Upper lobe of left lung (tissue), 4 donors: ENCODE results near the gene REEP5.

ENCODE experiments used
- POLR2A ChIP-seq, 4 donors: fragments of 450-650 bp; IDR thresholded peaks; one replicate each; pipeline ENCODE4 v1.5.1; 2016 to 2017; ENCODE audit warnings: antibody characterized with exemption in 4 of 4, mild to moderate bottlenecking in 2 of 4
- POLR2AphosphoS5 ChIP-seq, 2 donors: sonication (generic); formaldehyde crosslinking; IDR thresholded peaks; one replicate each; pipeline ENCODE4 v1.5.1; 2017; ENCODE audit warnings: antibody characterized with exemption in 2 of 2

DNA sequence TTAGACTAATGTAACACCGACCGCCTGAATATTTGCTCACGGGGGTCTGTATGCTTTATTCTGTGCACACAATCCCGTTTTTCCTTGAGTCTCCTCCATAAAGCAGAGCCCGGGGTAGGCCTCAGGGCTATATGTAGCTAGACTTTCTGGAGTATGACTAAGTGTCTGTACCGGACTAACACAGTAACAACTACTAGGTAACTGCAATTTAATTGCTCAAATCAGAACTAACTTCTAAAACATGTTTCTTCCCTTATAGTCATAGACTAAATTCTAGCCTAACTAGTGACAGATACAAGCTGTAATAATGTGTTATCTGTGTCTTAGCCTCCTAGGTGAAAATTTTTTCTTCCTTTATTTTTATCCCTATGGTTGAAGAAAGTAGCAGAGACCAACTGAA is 2.1 kb downstream of the REEP5 start:
- no peak for TF ChIP-seq POLR2AphosphoS5 (IDR thresholded peaks at IDR 0.05)
- no peak for TF ChIP-seq POLR2A (IDR thresholded peaks at IDR 0.05)
